ENCODE measurements around the gene REV1. TPM values are rescaled to one million over a fixed set of nuclear protein-coding genes. Genes with fewer than 3 reads are reported as not detected.

Gene REV1
- total and polyA plus RNA-seq, 4 donors, result 4.0 to 37.7 (median 16.2) TPM

DNA sequence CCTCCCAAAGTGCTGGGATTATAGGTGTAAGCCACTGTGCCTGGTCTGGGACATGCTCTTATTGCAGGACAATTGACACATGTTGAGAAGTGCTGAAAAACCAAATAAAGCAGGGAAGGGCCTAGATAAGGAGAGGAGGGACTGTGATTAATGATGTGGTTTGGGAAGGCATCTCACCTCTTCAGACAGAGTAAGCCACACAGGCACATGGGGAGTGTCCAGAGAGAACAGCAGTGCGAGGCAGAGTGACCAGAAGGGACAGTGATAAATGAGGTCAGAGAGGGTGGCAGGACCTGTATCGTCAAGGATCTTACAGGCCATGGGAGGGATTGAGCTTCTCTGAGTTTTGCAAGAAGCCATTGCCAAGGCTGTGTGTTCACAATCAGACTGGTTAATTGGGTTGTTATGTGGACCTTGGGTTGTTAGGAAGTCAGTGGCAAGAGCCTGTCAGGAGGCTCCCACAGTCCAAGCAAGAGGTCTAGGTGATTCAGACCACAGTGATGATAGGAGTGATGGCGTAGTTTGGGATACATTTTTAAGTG is 94.2 kb downstream of the REV1 start:
- peaks cover 2 to 18% (median 14%) of the 10 kb centered on the region in 4 donors for H3K4me1 ChIP-seq (ENCODE audit: control insufficient read depth in 4 of 4, insufficient read depth in 4 of 4, low read length in 3 of 4)
- H3K9ac ChIP-seq (ENCODE audit: low read depth in 1 of 2, low read length in 2 of 2), result no peak overlapping the region
- TF ChIP-seq EGR1 (IDR thresholded peaks at IDR 0.05; ENCODE audit: low read depth in 2 of 2) (no peak), TAF1 (conservative IDR thresholded peaks at IDR 0.05) (no peak)
- TF ChIP-seq, protein P1, sequence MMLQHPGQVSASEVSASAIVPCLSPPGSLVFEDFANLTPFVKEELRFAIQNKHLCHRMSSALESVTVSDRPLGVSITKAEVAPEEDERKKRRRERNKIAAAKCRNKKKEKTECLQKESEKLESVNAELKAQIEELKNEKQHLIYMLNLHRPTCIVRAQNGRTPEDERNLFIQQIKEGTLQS (IDR thresholded peaks at IDR 0.05), result no peak
- H3K27me3 ChIP-seq (ENCODE audit: control insufficient read depth in 4 of 4, insufficient read depth in 4 of 4, low read length in 3 of 4), result no peaks in the 10 kb centered on the region
- H3K9me3 ChIP-seq (ENCODE audit: control insufficient read depth in 4 of 4, low read length in 3 of 4), result no peaks in the 10 kb centered on the region
- no peak overlapping the region for H3K4me3 ChIP-seq (ENCODE audit: low read depth in 1 of 3, low read length in 3 of 3)
- H3K27ac ChIP-seq (ENCODE audit: low read depth in 1 of 2, low read length in 2 of 2), result no peak overlapping the region
- no peak for DNase-seq (ENCODE audit: low spot score)
- 92% methylated on average over 3 of the region's 3 CpGs for WGBS
- peaks cover 10 to 56% (median 49%) of the 10 kb centered on the region in 4 donors for H3K36me3 ChIP-seq (ENCODE audit: control insufficient read depth in 4 of 4, insufficient read depth in 3 of 4, low read depth in 1 of 4, low read length in 3 of 4)

DNA sequence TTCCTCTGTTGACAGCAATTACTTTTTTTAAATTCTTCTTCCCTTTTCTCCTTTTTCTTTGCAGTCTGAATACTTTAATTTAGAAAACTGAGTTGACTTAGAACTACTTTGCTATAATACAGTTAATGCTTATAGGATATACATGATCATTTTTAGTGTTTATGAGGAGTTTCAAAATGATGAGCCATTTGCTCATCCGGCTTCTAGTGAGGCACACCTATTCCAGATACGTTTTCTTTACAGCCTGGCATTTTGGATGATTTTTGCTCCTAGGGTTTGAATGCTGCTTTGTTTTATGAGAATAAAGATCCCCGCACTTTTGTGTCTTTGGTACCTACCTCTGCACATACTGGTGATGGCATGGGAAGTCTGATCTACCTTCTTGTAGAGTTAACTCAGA is 99.9 kb downstream of the REV1 start:
- Histone ChIP-seq H3K27ac (ENCODE audit: low read depth in 1 of 2, low read length in 2 of 2) (no peak overlapping the region), H3K27me3 (ENCODE audit: control insufficient read depth in 4 of 4, insufficient read depth in 4 of 4, low read length in 3 of 4) (no peaks in the 10 kb centered on the region), H3K4me3 (ENCODE audit: low read depth in 1 of 3, low read length in 3 of 3) (no peak overlapping the region), H3K9ac (ENCODE audit: low read depth in 1 of 2, low read length in 2 of 2) (no peak overlapping the region), H3K4me1 (ENCODE audit: control insufficient read depth in 4 of 4, insufficient read depth in 4 of 4, low read length in 3 of 4) (peaks cover 2 to 10% (median 8%) of the 10 kb centered on the region in 4 donors), H3K36me3 (ENCODE audit: control insufficient read depth in 4 of 4, insufficient read depth in 3 of 4, low read depth in 1 of 4, low read length in 3 of 4) (peaks cover 4 to 27% (median 16%) of the 10 kb centered on the region in 4 donors), H3K9me3 (ENCODE audit: control insufficient read depth in 4 of 4, low read length in 3 of 4) (no peaks in the 10 kb centered on the region)
- TF ChIP-seq TAF1 (conservative IDR thresholded peaks at IDR 0.05) (no peak), SP1 (IDR thresholded peaks at IDR 0.05) (no peak), EGR1 (IDR thresholded peaks at IDR 0.05; ENCODE audit: low read depth in 2 of 2) (no peak), YY1 (IDR thresholded peaks at IDR 0.05) (no peak), JUND (IDR thresholded peaks at IDR 0.05) (no peak), HNF4G (IDR thresholded peaks at IDR 0.05) (no peak), GABPA (IDR thresholded peaks at IDR 0.05 in 1 of 2, conservative IDR thresholded peaks at IDR 0.05 in 1 of 2) (no peak), RAD21 (IDR thresholded peaks at IDR 0.05) (no peak), NR2F2 (IDR thresholded peaks at IDR 0.05) (no peak), HNF4A (conservative IDR thresholded peaks at IDR 0.05) (no peak), RXRA (IDR thresholded peaks at IDR 0.05) (no peak), FOXA1 (IDR thresholded peaks at IDR 0.05) (no peak), FOXA2 (IDR thresholded peaks at IDR 0.05) (no peak)
- TF ChIP-seq, protein P2, sequence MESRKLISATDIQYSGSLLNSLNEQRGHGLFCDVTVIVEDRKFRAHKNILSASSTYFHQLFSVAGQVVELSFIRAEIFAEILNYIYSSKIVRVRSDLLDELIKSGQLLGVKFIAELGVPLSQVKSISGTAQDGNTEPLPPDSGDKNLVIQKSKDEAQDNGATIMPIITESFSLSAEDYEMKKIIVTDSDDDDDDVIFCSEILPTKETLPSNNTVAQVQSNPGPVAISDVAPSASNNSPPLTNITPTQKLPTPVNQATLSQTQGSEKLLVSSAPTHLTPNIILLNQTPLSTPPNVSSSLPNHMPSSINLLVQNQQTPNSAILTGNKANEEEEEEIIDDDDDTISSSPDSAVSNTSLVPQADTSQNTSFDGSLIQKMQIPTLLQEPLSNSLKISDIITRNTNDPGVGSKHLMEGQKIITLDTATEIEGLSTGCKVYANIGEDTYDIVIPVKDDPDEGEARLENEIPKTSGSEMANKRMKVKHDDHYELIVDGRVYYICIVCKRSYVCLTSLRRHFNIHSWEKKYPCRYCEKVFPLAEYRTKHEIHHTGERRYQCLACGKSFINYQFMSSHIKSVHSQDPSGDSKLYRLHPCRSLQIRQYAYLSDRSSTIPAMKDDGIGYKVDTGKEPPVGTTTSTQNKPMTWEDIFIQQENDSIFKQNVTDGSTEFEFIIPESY (IDR thresholded peaks at IDR 0.05), result no peak
- TF ChIP-seq, protein P3, sequence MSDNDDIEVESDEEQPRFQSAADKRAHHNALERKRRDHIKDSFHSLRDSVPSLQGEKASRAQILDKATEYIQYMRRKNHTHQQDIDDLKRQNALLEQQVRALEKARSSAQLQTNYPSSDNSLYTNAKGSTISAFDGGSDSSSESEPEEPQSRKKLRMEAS (IDR thresholded peaks at IDR 0.05), result no peak
- TF ChIP-seq, protein P4, sequence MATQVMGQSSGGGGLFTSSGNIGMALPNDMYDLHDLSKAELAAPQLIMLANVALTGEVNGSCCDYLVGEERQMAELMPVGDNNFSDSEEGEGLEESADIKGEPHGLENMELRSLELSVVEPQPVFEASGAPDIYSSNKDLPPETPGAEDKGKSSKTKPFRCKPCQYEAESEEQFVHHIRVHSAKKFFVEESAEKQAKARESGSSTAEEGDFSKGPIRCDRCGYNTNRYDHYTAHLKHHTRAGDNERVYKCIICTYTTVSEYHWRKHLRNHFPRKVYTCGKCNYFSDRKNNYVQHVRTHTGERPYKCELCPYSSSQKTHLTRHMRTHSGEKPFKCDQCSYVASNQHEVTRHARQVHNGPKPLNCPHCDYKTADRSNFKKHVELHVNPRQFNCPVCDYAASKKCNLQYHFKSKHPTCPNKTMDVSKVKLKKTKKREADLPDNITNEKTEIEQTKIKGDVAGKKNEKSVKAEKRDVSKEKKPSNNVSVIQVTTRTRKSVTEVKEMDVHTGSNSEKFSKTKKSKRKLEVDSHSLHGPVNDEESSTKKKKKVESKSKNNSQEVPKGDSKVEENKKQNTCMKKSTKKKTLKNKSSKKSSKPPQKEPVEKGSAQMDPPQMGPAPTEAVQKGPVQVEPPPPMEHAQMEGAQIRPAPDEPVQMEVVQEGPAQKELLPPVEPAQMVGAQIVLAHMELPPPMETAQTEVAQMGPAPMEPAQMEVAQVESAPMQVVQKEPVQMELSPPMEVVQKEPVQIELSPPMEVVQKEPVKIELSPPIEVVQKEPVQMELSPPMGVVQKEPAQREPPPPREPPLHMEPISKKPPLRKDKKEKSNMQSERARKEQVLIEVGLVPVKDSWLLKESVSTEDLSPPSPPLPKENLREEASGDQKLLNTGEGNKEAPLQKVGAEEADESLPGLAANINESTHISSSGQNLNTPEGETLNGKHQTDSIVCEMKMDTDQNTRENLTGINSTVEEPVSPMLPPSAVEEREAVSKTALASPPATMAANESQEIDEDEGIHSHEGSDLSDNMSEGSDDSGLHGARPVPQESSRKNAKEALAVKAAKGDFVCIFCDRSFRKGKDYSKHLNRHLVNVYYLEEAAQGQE (IDR thresholded peaks at IDR 0.05), result no peak
- TF ChIP-seq, protein P5, sequence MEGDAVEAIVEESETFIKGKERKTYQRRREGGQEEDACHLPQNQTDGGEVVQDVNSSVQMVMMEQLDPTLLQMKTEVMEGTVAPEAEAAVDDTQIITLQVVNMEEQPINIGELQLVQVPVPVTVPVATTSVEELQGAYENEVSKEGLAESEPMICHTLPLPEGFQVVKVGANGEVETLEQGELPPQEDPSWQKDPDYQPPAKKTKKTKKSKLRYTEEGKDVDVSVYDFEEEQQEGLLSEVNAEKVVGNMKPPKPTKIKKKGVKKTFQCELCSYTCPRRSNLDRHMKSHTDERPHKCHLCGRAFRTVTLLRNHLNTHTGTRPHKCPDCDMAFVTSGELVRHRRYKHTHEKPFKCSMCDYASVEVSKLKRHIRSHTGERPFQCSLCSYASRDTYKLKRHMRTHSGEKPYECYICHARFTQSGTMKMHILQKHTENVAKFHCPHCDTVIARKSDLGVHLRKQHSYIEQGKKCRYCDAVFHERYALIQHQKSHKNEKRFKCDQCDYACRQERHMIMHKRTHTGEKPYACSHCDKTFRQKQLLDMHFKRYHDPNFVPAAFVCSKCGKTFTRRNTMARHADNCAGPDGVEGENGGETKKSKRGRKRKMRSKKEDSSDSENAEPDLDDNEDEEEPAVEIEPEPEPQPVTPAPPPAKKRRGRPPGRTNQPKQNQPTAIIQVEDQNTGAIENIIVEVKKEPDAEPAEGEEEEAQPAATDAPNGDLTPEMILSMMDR (IDR thresholded peaks at IDR 0.05; ENCODE audit: low read depth, low read length, missing input control), result no peak
- TF ChIP-seq, protein P1 (IDR thresholded peaks at IDR 0.05), result no peak
- 96% methylated on average over 3 of the region's 3 CpGs for WGBS
- no peak for DNase-seq (ENCODE audit: low spot score)

All from liver (tissue), 9 donors.